Rectal smooth muscle tissue (tissue), 1 donor: Measurements from ENCODE around the gene GULP1.

Experiments
- H3K27ac ChIP-seq: one replicate; pipeline ENCODE4 v1.7.0; 2013; ENCODE audit warnings: low read depth, low read length, inconsistent platforms
- H3K27me3 ChIP-seq: one replicate; pipeline ENCODE4 v1.7.0; 2013; ENCODE audit warnings: low read length; ENCODE audit not compliant: control insufficient read depth, insufficient read depth
- H3K36me3 ChIP-seq: one replicate; pipeline ENCODE4 v1.7.0; 2013; ENCODE audit warnings: low read length; ENCODE audit not compliant: control insufficient read depth, insufficient read depth
- H3K4me1 ChIP-seq: one replicate; pipeline ENCODE4 v1.7.0; 2013; ENCODE audit warnings: low read length; ENCODE audit not compliant: control insufficient read depth, insufficient read depth
- H3K4me3 ChIP-seq: one replicate; pipeline ENCODE4 v1.7.0; 2013; ENCODE audit warnings: low read length
- H3K9ac ChIP-seq: one replicate; pipeline ENCODE4 v1.7.0; 2013; ENCODE audit warnings: low read length

GULP1 gene

DNA sequence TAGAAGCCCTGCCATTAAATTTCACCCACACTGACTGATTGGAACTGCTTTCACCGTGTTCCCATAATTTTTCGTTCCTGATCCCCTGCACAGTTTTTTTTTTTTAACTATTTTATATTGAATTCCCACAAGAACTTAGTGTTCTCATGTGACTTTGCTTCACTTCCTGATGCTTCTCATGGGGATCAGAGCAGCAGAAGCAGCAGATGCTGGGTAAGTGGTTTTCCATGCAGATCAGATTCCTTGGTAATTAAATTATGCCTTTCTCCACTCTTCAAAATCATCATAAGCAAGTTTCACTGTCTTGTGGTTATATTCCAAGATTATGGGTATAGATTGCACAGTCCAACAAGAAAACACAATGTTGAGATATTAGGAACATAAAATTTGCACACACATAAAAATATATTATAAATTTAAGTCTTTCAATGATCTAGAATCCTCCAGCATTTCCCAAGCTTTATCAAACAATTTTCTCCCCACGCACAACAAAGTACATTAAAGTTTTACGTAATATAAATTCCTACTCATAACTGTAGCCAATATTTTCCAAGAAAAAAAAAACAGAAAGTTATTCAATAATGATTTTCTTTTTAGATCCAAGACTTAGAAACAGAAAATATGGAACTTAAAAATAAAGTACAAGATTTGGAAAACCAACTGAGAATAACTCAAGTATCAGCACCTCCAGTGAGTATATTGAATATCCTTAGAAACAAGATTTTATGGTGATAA lies 277.9 kb downstream of the GULP1 start:
- no peaks in the 10 kb centered on the region for H3K4me1 ChIP-seq
- H3K36me3 ChIP-seq: no peaks in the 10 kb centered on the region
- H3K27ac ChIP-seq: no peak overlapping the region
- H3K4me3 ChIP-seq: no peak overlapping the region
- no peak overlapping the region for H3K9ac ChIP-seq
- H3K27me3 ChIP-seq: no peaks in the 10 kb centered on the region

DNA sequence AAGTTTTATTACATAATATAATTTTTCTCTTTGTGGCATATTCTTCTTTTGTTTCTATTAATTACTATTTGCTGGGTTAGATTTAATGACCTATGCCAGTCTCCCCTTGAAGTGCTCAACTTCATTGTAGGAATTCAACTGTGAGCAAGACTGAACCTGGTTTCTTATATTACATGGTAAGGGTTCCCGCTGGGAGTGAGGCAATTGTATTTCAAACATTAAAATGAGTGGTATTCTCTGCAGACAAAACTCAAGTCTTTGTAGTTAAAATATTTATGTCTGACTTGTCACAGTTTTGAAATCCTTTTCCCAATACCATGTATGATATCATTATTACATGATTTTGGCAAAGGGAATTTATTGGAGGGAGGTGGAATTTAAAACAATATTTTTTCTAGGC lies 278.7 kb downstream of the GULP1 start:
- H3K27me3 ChIP-seq: no peaks in the 10 kb centered on the region
- no peaks in the 10 kb centered on the region for H3K36me3 ChIP-seq
- no peak overlapping the region for H3K4me3 ChIP-seq
- no peak overlapping the region for H3K9ac ChIP-seq
- no peaks in the 10 kb centered on the region for H3K4me1 ChIP-seq
- no peak overlapping the region for H3K27ac ChIP-seq

DNA sequence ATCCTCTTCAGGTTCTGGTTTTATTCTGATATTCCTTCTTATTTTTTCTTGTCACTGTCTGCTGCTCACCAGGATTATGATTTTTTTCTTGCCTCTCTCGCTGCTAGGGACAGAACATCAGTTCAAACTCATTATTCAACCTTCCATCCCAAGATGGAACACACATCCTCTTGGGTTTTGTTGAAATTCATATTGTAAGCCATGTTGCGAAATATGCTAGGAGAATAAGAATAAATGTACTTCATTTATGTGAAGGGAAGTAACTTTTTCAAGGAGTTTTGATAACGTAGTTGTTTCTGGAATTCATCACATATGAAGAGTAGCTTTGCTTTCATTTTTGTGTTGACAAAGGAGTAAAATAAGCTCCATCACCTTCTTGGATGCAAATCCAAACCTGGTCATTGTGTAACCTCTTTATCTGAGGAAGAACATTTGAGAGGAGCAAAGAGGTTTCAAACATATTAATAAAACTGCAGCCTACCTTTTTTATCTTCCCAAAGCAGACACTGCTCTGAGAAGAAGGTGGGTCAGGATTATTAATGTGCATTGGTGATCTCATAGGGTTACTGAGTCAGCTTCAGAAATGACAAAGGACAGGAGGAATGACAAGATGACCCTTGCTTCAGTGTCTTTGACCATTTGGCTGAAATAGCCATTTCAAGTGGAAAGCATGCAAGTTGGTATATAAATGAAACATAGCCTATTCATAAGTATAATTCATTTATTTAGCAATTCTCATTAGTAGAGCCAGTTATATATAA lies 280.0 kb downstream of the GULP1 start:
- H3K27ac ChIP-seq: no peak overlapping the region
- no peaks in the 10 kb centered on the region for H3K4me1 ChIP-seq
- no peaks in the 10 kb centered on the region for H3K36me3 ChIP-seq
- H3K9ac ChIP-seq: no peak overlapping the region
- no peaks in the 10 kb centered on the region for H3K27me3 ChIP-seq
- no peak overlapping the region for H3K4me3 ChIP-seq

DNA sequence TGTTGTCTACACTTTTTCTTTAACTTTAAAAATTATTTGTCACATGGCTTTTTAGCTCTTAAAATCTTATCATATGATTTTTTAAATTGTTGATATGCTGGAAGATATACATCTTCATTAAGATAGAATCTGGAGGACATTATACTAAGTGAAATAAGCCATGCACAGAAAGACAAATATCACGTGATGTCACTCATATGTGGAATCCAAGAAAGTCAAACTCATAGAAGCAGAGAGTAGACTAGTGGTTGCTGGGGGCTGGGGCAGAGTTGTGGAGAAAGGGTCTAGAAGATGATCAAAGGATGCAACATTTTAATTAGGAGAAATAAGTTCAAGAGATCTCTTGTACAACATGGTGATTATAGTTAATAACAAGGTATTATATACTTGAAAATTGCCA lies 280.9 kb downstream of the GULP1 start:
- Histone ChIP-seq H3K27me3 (no peaks in the 10 kb centered on the region), H3K36me3 (no peaks in the 10 kb centered on the region), H3K27ac (no peak overlapping the region), H3K4me3 (no peak overlapping the region), H3K9ac (no peak overlapping the region), H3K4me1 (no peaks in the 10 kb centered on the region)

DNA sequence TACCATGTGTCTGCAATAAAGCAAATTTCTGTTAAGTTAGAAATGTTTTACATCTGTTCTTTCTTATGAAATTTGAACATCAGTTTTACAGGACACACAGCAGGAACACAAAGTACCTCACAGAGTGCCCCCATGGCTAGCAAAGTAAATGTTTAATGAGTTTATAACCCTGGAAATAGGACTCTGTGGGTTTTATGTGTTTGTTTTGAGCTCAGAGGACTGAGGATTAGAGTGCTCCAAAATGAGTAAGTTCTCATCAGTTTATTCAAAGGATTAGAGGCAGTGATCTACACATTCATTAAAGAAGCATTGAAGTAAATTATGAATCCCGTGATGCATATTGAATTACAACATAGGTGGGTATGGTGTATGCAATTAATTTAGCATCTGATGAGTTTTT lies 281.8 kb downstream of the GULP1 start:
- H3K9ac ChIP-seq: no peak overlapping the region
- H3K27me3 ChIP-seq: no peaks in the 10 kb centered on the region
- no peaks in the 10 kb centered on the region for H3K4me1 ChIP-seq
- H3K4me3 ChIP-seq: no peak overlapping the region
- no peaks in the 10 kb centered on the region for H3K36me3 ChIP-seq
- H3K27ac ChIP-seq: no peak overlapping the region

DNA sequence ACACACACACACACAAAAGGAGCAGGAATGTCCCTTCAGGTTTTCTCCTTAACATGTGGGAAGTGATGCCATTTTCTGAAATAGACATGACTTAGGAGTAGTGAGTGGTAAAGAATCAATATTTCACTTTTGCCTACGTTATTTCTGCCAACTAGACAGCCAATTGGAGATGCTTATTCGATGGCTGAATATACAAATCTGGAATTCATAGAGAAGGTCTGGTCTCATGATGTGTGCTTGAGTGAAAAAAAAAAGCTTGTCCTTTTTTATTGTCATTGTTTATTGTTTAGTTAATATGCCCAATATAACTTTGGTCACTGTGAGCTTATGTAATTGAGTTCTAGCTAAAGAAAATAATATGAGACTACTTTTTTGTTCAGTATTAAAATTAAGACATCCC lies 284.3 kb downstream of the GULP1 start:
- H3K36me3 ChIP-seq: no peaks in the 10 kb centered on the region

DNA sequence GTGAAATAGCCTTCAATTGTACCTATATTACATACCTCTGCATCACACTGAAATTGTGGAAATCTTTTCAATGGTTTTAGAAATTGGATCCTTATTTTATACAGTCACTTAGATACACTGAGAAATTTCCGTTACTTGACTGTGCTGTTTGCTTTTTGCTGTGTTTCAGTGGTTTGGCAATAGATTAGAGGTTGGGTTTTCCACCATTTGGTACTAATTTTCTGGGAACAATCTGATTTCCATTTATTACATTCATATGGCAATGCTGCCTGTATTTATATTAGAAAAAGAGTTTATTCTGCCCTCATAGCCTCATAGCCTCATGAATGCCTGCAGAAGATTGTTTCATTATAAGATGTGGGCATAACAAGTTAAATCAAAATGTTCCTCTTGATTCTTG lies 285.0 kb downstream of the GULP1 start:
- Histone ChIP-seq H3K27me3 (no peaks in the 10 kb centered on the region), H3K27ac (no peak overlapping the region), H3K4me1 (no peaks in the 10 kb centered on the region), H3K9ac (no peak overlapping the region), H3K36me3 (no peaks in the 10 kb centered on the region), H3K4me3 (no peak overlapping the region)

More for the DNA sequence above, 284.3 kb downstream of the GULP1 start:
- H3K27ac ChIP-seq: no peak overlapping the region
- H3K4me1 ChIP-seq: no peaks in the 10 kb centered on the region
- H3K27me3 ChIP-seq: no peaks in the 10 kb centered on the region
- H3K9ac ChIP-seq: no peak overlapping the region
- H3K4me3 ChIP-seq: no peak overlapping the region

DNA sequence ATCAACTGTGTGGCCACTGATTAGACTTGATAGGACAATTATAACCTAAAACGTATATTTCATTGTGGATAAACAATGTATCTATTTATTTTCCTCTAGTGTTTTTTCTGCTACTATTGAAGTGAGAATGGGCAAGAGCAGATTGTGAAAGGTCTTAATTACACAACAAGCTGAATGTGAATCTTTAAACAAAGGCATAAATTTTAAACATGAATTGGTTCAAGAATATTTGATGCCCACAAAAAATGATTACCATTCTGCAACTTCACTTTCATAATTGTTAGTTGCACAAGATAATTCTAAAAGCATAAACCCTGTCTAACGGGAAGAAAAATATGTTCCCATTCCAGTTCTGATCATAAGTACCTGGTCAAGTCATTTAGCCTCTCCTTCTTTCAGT lies 285.6 kb downstream of the GULP1 start:
- Histone ChIP-seq H3K36me3 (no peaks in the 10 kb centered on the region), H3K27ac (no peak overlapping the region), H3K27me3 (no peaks in the 10 kb centered on the region), H3K4me3 (no peak overlapping the region), H3K4me1 (no peaks in the 10 kb centered on the region), H3K9ac (no peak overlapping the region)

DNA sequence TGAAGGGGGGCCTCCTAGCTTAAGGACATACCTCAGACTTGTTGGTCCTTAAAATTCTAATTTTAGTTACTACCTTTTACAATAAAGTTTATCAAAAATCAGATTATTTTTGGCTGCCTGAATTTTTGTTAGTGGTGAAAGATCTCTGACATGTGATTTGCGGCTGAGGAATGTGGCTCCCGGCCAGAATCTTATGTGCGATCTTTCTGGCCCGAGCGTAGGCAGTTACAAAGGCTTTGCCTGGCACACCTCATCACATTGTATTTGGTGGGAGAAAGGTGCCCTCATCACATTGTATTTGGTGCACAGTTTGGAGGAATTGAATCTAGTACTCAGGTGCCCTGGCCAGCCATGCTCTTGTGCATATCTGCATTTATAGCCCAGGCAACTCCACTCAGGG lies 289.1 kb downstream of the GULP1 start:
- no peak overlapping the region for H3K9ac ChIP-seq
- H3K4me3 ChIP-seq: no peak overlapping the region
- H3K27ac ChIP-seq: no peak overlapping the region
- no peaks in the 10 kb centered on the region for H3K36me3 ChIP-seq
- H3K4me1 ChIP-seq: no peaks in the 10 kb centered on the region
- no peaks in the 10 kb centered on the region for H3K27me3 ChIP-seq

DNA sequence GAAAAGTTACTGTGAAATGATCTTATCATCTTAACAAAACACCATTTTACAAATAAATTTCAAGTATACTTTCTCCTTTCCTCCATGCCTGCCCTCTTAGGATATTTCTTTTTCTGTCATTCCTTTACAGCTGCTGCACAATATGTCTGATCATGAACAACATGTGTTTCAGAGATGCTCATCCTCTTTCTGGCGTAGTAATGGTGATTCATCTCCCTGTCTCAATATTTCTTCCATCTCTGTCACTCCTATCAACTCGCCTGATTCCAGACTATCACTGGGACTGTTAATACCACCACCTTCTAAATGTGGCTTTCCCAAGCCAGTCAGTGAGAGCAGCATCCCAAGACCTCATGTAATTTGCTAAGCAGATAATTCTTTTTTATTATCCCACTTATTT lies 290.5 kb downstream of the GULP1 start:
- no peaks in the 10 kb centered on the region for H3K27me3 ChIP-seq
- no peaks in the 10 kb centered on the region for H3K4me1 ChIP-seq
- H3K27ac ChIP-seq: no peak overlapping the region
- H3K36me3 ChIP-seq: no peaks in the 10 kb centered on the region
- no peak overlapping the region for H3K9ac ChIP-seq
- no peak overlapping the region for H3K4me3 ChIP-seq

DNA sequence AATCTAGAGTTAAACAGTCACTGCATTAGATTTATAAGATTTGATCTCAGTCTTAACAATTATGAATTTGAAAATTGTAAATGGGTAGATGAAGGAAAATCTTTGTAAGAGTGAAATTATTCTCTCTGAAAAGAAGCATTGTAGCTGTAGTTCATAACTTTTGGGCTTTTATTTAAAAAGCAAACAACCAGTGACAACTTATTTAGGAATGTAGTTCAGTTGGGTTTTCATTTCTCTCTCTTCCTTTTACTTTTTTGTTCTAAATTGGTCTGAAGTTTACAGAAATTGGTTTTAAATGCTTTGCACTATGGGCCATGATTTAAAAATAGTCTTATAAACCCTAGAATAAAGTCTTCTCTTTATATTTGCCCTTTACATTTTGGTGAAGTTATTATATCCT lies 296.6 kb downstream of the GULP1 start:
- H3K36me3 ChIP-seq: no peaks in the 10 kb centered on the region
- no peaks in the 10 kb centered on the region for H3K27me3 ChIP-seq
- H3K27ac ChIP-seq: no peak overlapping the region
- H3K4me1 ChIP-seq: no peaks in the 10 kb centered on the region
- no peak overlapping the region for H3K4me3 ChIP-seq
- no peak overlapping the region for H3K9ac ChIP-seq

DNA sequence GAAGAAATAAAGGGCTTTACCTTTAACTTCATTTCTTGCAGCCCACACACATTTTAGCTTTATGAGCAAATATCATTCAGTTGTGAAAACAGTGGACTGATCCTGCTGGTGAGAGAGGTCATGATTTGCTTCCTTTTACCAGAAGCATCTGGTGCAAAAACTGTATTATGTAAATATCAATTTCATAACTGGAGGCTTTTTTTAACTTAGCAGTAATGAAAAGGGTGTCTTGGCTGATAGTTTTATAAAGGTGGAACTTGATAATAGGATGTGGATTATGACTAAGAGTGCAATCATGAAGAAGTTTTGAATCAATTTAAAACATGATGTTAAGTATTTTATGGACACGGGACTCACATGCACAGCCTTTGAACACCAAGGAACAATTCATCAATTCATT lies 304.4 kb downstream of the GULP1 start:
- Histone ChIP-seq H3K9ac (no peak overlapping the region), H3K4me3 (no peak overlapping the region), H3K27me3 (no peaks in the 10 kb centered on the region), H3K27ac (no peak overlapping the region), H3K36me3 (no peaks in the 10 kb centered on the region), H3K4me1 (peaks cover 4% of the 10 kb centered on the region)

DNA sequence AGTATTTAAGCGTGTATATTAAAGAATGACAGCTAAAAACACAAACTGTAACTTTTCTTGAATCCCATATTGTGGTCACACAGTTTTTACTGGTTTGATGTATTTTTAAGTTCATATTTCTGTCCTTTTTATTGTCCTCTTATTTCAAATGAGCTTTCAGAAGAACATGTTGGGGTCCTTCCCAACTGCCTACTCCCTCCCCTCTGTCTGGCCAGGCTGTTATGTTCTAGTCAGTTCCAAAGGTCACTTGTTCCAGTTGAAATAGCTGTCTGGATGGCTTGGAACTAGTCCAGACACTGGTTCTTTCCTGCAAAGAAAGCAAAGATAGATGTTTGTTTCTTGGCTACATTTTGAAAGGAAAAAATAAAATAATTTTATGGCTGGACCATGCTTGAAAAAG lies 306.9 kb downstream of the GULP1 start:
- H3K9ac ChIP-seq: no peak overlapping the region
- H3K36me3 ChIP-seq: no peaks in the 10 kb centered on the region
- H3K27ac ChIP-seq: no peak overlapping the region
- H3K27me3 ChIP-seq: no peaks in the 10 kb centered on the region
- no peak overlapping the region for H3K4me3 ChIP-seq
- peaks cover 4% of the 10 kb centered on the region for H3K4me1 ChIP-seq
